Left ventricle myocardium superior (tissue), 1 donor: ENCODE measurements around the gene PTPRG. TPM values are rescaled to one million over a fixed set of nuclear protein-coding genes. Genes with fewer than 3 reads are reported as not detected.

Source experiments
- ATAC-seq: fragments of 200-7000 bp; cut with Tn5 transposase; one replicate; pipeline ENCODE4 v1.9.1; 2020; ENCODE audit warnings: mild to moderate bottlenecking, moderate library complexity
- DNase-seq: peaks from one replicate; pipeline ENCODE4 v3.0.0-alpha.2; 2020
- intact Hi-C: fragments of 100-400 bp; cut with micrococcal nuclease; formaldehyde crosslinking; loops from one replicate; pipeline ENCODE4 v1.11.0; 2022
- total RNA-seq: library from RNA; stranded (reverse); fragmentation: NEBNext Ultra II Directional; extraction: Animal tissue kit (Norgen Biotek cat#: 25700); gene quantifications from one replicate; pipeline ENCODE4 v1.2.1, GENCODE V29; 2021
- donor health status: DM: no; HTN: yes; CAD: no; lungs with severe emphysema.

The PTPRG gene
- total RNA-seq, 1 donor from 2014 or later = 30.4 TPM

- DNase-seq (no peak), ATAC-seq (no peak)
- intact Hi-C loops = no loop called here
These were observed 616.7 kb downstream of the PTPRG start for GRCh38 chr3:62178032-62178431.

- DNase-seq (no peak), ATAC-seq (peak; percentile 39)
- intact Hi-C loops = no loop called here
These were observed 617.6 kb downstream of the PTPRG start for GRCh38 chr3:62178739-62179600.

- intact Hi-C loops = no loop called here
- DNase-seq = no peak
- peak; percentile 31 for ATAC-seq
These were observed 619.1 kb downstream of the PTPRG start for GRCh38 chr3:62180514-62180913.

GRCh38 chr3:62183087-62183486, 621.7 kb downstream of the PTPRG start:
- DNase-seq = peak; percentile 51
- ATAC-seq = peak; percentile 23
- intact Hi-C loops = no loop called here

GRCh38 chr3:62183969-62184368, 622.6 kb downstream of the PTPRG start:
- no peak for ATAC-seq
- intact Hi-C loops = no loop called here

GRCh38 chr3:62184559-62184958, 623.2 kb downstream of the PTPRG start:
- ATAC-seq (no peak), DNase-seq (no peak)
- intact Hi-C loops = no loop called here

More at GRCh38 chr3:62183969-62184368, 622.6 kb downstream of the PTPRG start:
- DNase-seq = no peak

- intact Hi-C loops = loop anchor here (5.0 kb wide), 2 partner anchors 330 to 620 kb away; no protein-coding TSS in a partner anchor
- ATAC-seq (peak; percentile 73), DNase-seq (no peak)
These were observed 625.7 kb downstream of the PTPRG start for GRCh38 chr3:62187022-62187431.

GRCh38 chr3:62188681-62189375, 627.5 kb downstream of the PTPRG start:
- intact Hi-C loops = loop anchor here (5.0 kb wide), 2 partner anchors 332 to 622 kb away; no protein-coding TSS in a partner anchor
- DNase-seq = peak; percentile 81

GRCh38 chr3:62189376-62189698, 628.0 kb downstream of the PTPRG start:
- DNase-seq = no peak

More at GRCh38 chr3:62188681-62189375, 627.5 kb downstream of the PTPRG start:
- peak; percentile 72 for ATAC-seq

GRCh38 chr3:62192891-62193290, 631.5 kb downstream of the PTPRG start:
- DNase-seq = no peak
- intact Hi-C loops = no loop called here
- no peak for ATAC-seq

More at GRCh38 chr3:62189376-62189698, 628.0 kb downstream of the PTPRG start:
- intact Hi-C loops = loop anchor here (5.0 kb wide), 2 partner anchors 332 to 622 kb away; no protein-coding TSS in a partner anchor
- no peak for ATAC-seq

GRCh38 chr3:62193586-62194345, 632.4 kb downstream of the PTPRG start:
- DNase-seq (no peak), ATAC-seq (no peak)
- intact Hi-C loops = no loop called here

- intact Hi-C loops = no loop called here
- no peak for ATAC-seq
- no peak for DNase-seq
These were observed 636.1 kb downstream of the PTPRG start for GRCh38 chr3:62197350-62198012.

GRCh38 chr3:62199126-62199525, 637.8 kb downstream of the PTPRG start:
- no peak for ATAC-seq
- DNase-seq = no peak
- intact Hi-C loops = no loop called here

- ATAC-seq (peak; percentile 43), DNase-seq (no peak)
- intact Hi-C loops = loop anchor here (10.0 kb wide), 1 partner anchor 123 kb away; no protein-coding TSS in a partner anchor
These were observed 640.2 kb downstream of the PTPRG start for GRCh38 chr3:62201438-62202035.

- DNase-seq = no peak
- intact Hi-C loops = loop anchor here (10.0 kb wide), 1 partner anchor 122 kb away; no protein-coding TSS in a partner anchor
- no peak for ATAC-seq
These were observed 641.8 kb downstream of the PTPRG start for GRCh38 chr3:62203152-62203551.

- no peak for ATAC-seq
- intact Hi-C loops = loop anchor here (10.0 kb wide), 1 partner anchor 121 kb away; no protein-coding TSS in a partner anchor
- DNase-seq = no peak
These were observed 642.2 kb downstream of the PTPRG start for GRCh38 chr3:62203561-62203960.

- intact Hi-C loops = loop anchor here (10.0 kb wide), 1 partner anchor 118 kb away; no protein-coding TSS in a partner anchor
- DNase-seq = no peak
- no peak for ATAC-seq
These were observed 645.8 kb downstream of the PTPRG start for GRCh38 chr3:62207197-62207596.

- intact Hi-C loops = loop anchor here (10.0 kb wide), 1 partner anchor 116 kb away; no protein-coding TSS in a partner anchor
- no peak for ATAC-seq
- DNase-seq = no peak
These were observed 647.0 kb downstream of the PTPRG start for GRCh38 chr3:62208385-62208784.
